ENCODE data around the gene SGMS1.
"Not testable (repeated sequence)": the region's sequence is repeated elsewhere in the genome, so short reads cannot be mapped to it uniquely, and the experiment has no call there.

Gene SGMS1

GRCh38 chr10:50470345-50470744 is 153.4 kb downstream of the SGMS1 start:
- DNase-seq (ENCODE audit: low read depth in 2 of 2): no peak

GRCh38 chr10:50469778-50470193 is 154.0 kb downstream of the SGMS1 start:
- DNase-seq (ENCODE audit: low read depth in 2 of 2): no peak

GRCh38 chr10:50469288-50469687 is 154.5 kb downstream of the SGMS1 start:
- no peak for DNase-seq (ENCODE audit: low read depth in 2 of 2)

GRCh38 chr10:50467209-50467608 is 156.5 kb downstream of the SGMS1 start:
- DNase-seq (ENCODE audit: low read depth in 2 of 2): no peak

- no peak for DNase-seq (ENCODE audit: low read depth in 2 of 2)
Measured at GRCh38 chr10:50464004-50464409, 159.7 kb downstream of the SGMS1 start.

GRCh38 chr10:50461834-50462233 is 161.9 kb downstream of the SGMS1 start:
- no peak for DNase-seq (ENCODE audit: low read depth in 2 of 2)

GRCh38 chr10:50461123-50461522 is 162.6 kb downstream of the SGMS1 start:
- DNase-seq (ENCODE audit: low read depth in 2 of 2): no peak

- no peak for DNase-seq (ENCODE audit: low read depth in 2 of 2)
Measured at GRCh38 chr10:50456719-50457118, 167.0 kb downstream of the SGMS1 start.

- DNase-seq (ENCODE audit: low read depth in 2 of 2): no peak
Measured at GRCh38 chr10:50453940-50454339, 169.8 kb downstream of the SGMS1 start.

GRCh38 chr10:50452603-50453002 is 171.2 kb downstream of the SGMS1 start:
- no peak for DNase-seq (ENCODE audit: low read depth in 2 of 2)

GRCh38 chr10:50447691-50448090 is 176.1 kb downstream of the SGMS1 start:
- no peak for DNase-seq (ENCODE audit: low read depth in 2 of 2)

GRCh38 chr10:50445777-50446176 is 178.0 kb downstream of the SGMS1 start:
- not testable (repeated sequence) for DNase-seq (ENCODE audit: low read depth in 2 of 2)

GRCh38 chr10:50440489-50440888 is 183.3 kb downstream of the SGMS1 start:
- no peak for DNase-seq (ENCODE audit: low read depth in 2 of 2)

GRCh38 chr10:50439806-50440205 is 183.9 kb downstream of the SGMS1 start:
- DNase-seq (ENCODE audit: low read depth in 2 of 2): no peak

GRCh38 chr10:50439187-50439586 is 184.6 kb downstream of the SGMS1 start:
- no peak for DNase-seq (ENCODE audit: low read depth in 2 of 2)

- no peak for DNase-seq (ENCODE audit: low read depth in 2 of 2)
Measured at GRCh38 chr10:50438049-50438936, 185.5 kb downstream of the SGMS1 start.

- DNase-seq (ENCODE audit: low read depth in 2 of 2): no peak
Measured at GRCh38 chr10:50437248-50437647, 186.5 kb downstream of the SGMS1 start.

GRCh38 chr10:50436805-50437204 is 187.0 kb downstream of the SGMS1 start:
- no peak for DNase-seq (ENCODE audit: low read depth in 2 of 2)

- no peak for DNase-seq (ENCODE audit: low read depth in 2 of 2)
Measured at GRCh38 chr10:50432211-50433009, 191.3 kb downstream of the SGMS1 start.

GRCh38 chr10:50431791-50432190 is 192.0 kb downstream of the SGMS1 start:
- no peak for DNase-seq (ENCODE audit: low read depth in 2 of 2)

GRCh38 chr10:50431133-50431532 is 192.6 kb downstream of the SGMS1 start:
- DNase-seq (ENCODE audit: low read depth in 2 of 2): no peak

GRCh38 chr10:50426485-50426884 is 197.3 kb downstream of the SGMS1 start:
- no peak for DNase-seq (ENCODE audit: low read depth in 2 of 2)

GRCh38 chr10:50425215-50425614 is 198.5 kb downstream of the SGMS1 start:
- DNase-seq (ENCODE audit: low read depth in 2 of 2): not testable (repeated sequence)
